K562 (cell line): ENCODE results near the gene SYS1. TPM values are rescaled to one million over a fixed set of nuclear protein-coding genes. Genes with fewer than 3 reads are reported as not detected.

Experiments
- ATAC-seq: fragments of 200-7000 bp; cut with Tn5 transposase; 3 replicates; pipeline ENCODE4 v1.9.1; 2020; ENCODE audit warnings: moderate library complexity
- BruUV-seq: library from RNA; stranded (reverse); fragments of 400-500 nt; replicated peaks from 2 replicates; lab custom pipeline; 2021; lab: Mats Ljungman, UMichigan
- CTCF ChIA-PET: fragments of 300-600 bp; formaldehyde crosslinking; extraction: SDS; loops from one replicate; lab custom pipeline; 2021; ENCODE audit warnings: low intra/inter-chr PET ratio; lab: Yijun Ruan, JAX
- POLR2A ChIA-PET: fragments of 300-600, 350-650 bp; sonication (Branson Sonifier 250); formaldehyde crosslinking; extraction: SDS; loops from one replicate; lab custom pipeline; 2021; ENCODE audit warnings: antibody characterized with exemption, inconsistent platforms; lab: Yijun Ruan, JAX
- DNase-seq, 4 experiments: peaks; one replicate each; pipeline versions ENCODE4 v3.0.0 to v3.0.0-alpha.2; 2011 to 2018; ENCODE audit warnings: low spot score in 3 of 4, mixed read lengths in 3 of 4; ENCODE audit errors: extremely low read depth in 1 of 4
- FAIRE-seq: peaks from 2 replicates; lab custom pipeline; 2011; peaks lifted over from hg19 to GRCh38; lab: Jason Lieb, UNC
- H2AFZ ChIP-seq: 2 replicates; pipeline ENCODE4 v1.6.0; 2011; ENCODE audit warnings: low read depth, low read length, control low read depth, inconsistent platforms
- H3K27ac ChIP-seq: fragments of 200-600 bp; 3 replicates; pipeline ENCODE4 v1.8.0; 2011; ENCODE audit warnings: low read depth, mild to moderate bottlenecking, control low read depth, inconsistent platforms, low read length, moderate library complexity, mixed read lengths; ENCODE audit errors: extremely low read depth
- H3K27me3 ChIP-seq, 2 experiments: fragments of 300-600 bp in 1 of 2; 2 replicates in 1 of 2; 3 replicates in 1 of 2; pipeline versions ENCODE4 v1.6.0 to v1.8.0; 2011; ENCODE audit warnings: inconsistent platforms in 2 of 2, low read length in 2 of 2, mild to moderate bottlenecking in 1 of 2, mixed read lengths in 1 of 2, moderate library complexity in 1 of 2; ENCODE audit not compliant: control insufficient read depth in 2 of 2, insufficient read depth in 2 of 2
- H3K36me3 ChIP-seq: fragments of 300-600 bp; 3 replicates; pipeline ENCODE4 v1.8.0; 2011; ENCODE audit warnings: mild to moderate bottlenecking, low read length, inconsistent platforms; ENCODE audit not compliant: control insufficient read depth, insufficient read depth
- H3K4me1 ChIP-seq, 2 experiments: fragments of 200-600 bp in 1 of 2; replicated peaks in 1 of 2; 2 replicates in 1 of 2; 3 replicates in 1 of 2; pipeline versions ENCODE4 v1.5.1 to v1.8.0; 2011; ENCODE audit warnings: inconsistent platforms in 2 of 2, low read length in 2 of 2, mild to moderate bottlenecking in 1 of 2, mixed read lengths in 1 of 2, moderate library complexity in 1 of 2; ENCODE audit not compliant: control insufficient read depth in 2 of 2, insufficient read depth in 2 of 2
- H3K4me2 ChIP-seq: 2 replicates; pipeline ENCODE4 v1.6.1; 2011; ENCODE audit warnings: low read length, control low read depth, inconsistent platforms, mixed read lengths; ENCODE audit not compliant: insufficient read depth
- H3K4me3 ChIP-seq: fragments of 200-600 bp; sonication (generic), shearing (Covaris generic); 2 replicates; pipeline ENCODE4 v1.5.1; 2016; ENCODE audit warnings: control low read depth, inconsistent platforms
- H3K79me2 ChIP-seq: fragments of 200-600 bp; 3 replicates; pipeline ENCODE4 v1.8.0; 2011; ENCODE audit warnings: low read length, inconsistent platforms; ENCODE audit not compliant: control insufficient read depth, insufficient read depth
- H3K9ac ChIP-seq, 2 experiments: 2 replicates each; pipeline versions ENCODE4 v1.6.0 to v1.6.1; 2011; ENCODE audit warnings: low read depth in 2 of 2, low read length in 2 of 2, control low read depth in 1 of 2, inconsistent platforms in 1 of 2, mild to moderate bottlenecking in 1 of 2, mixed read lengths in 1 of 2; ENCODE audit not compliant: insufficient read depth in 1 of 2
- H3K9me1 ChIP-seq: one replicate; pipeline ENCODE4 v1.6.0; 2011; ENCODE audit warnings: inconsistent platforms, mild to moderate bottlenecking, low read length, moderate library complexity; ENCODE audit not compliant: control insufficient read depth, insufficient read depth
- H3K9me3 ChIP-seq: replicated peaks from 2 replicates; pipeline ENCODE4 v1.5.1; 2011; ENCODE audit warnings: low read depth, low read length, inconsistent platforms; ENCODE audit not compliant: control insufficient read depth, insufficient read depth
- H4K20me1 ChIP-seq: replicated peaks from 2 replicates; pipeline ENCODE4 v1.6.1; 2011; ENCODE audit warnings: low read length, inconsistent platforms, mixed read lengths; ENCODE audit not compliant: control insufficient read depth, insufficient read depth
- CBX3 ChIP-seq, 2 experiments: IDR thresholded peaks; 1 replicate in 1 of 2; 2 replicates in 1 of 2; pipeline ENCODE4 v1.6.1; 2012; ENCODE audit warnings: inconsistent platforms in 2 of 2, low read length in 2 of 2, borderline replicate concordance in 1 of 2, control low read depth in 1 of 2
- E2F6 ChIP-seq, 2 experiments: IDR thresholded peaks; 2 replicates each; pipeline ENCODE4 v1.6.1; 2011; ENCODE audit warnings: borderline replicate concordance in 1 of 2, control low read depth in 1 of 2, low read depth in 1 of 2, low read length in 1 of 2, mild to moderate bottlenecking in 1 of 2, mixed read lengths in 1 of 2, moderate library complexity in 1 of 2; ENCODE audit not compliant: insufficient read depth in 1 of 2, insufficient read length in 1 of 2, poor library complexity in 1 of 2, severe bottlenecking in 1 of 2; ENCODE audit errors: extremely low read depth in 1 of 2
- EHMT2 ChIP-seq: fragments of 450-650 bp; IDR thresholded peaks from 2 replicates; pipeline ENCODE4 v1.6.1; 2018; ENCODE audit warnings: antibody characterized with exemption
- ILF3 ChIP-seq: fragments of 450-650 bp; IDR thresholded peaks from 2 replicates; pipeline ENCODE4 v1.6.1; 2018; ENCODE audit warnings: antibody characterized with exemption, mild to moderate bottlenecking, moderate library complexity, borderline replicate concordance
- NFRKB ChIP-seq: fragments of 450-650 bp; IDR thresholded peaks from 2 replicates; pipeline ENCODE4 v1.6.1; 2016; ENCODE audit warnings: low read depth
- PHB2 ChIP-seq: fragments of 450-650 bp; IDR thresholded peaks from 2 replicates; pipeline ENCODE4 v1.6.1; 2017; ENCODE audit warnings: low read depth
- RFX5 ChIP-seq: IDR thresholded peaks from 2 replicates; pipeline ENCODE4 v1.6.1; 2011; ENCODE audit warnings: low read depth, mild to moderate bottlenecking, improper control_type of control experiment, low read length
- RFX7 ChIP-seq: fragments of 250-450 bp; sonication (Bioruptor Pico); IDR thresholded peaks from 2 replicates; pipeline ENCODE4 v1.5.1; 2021; ENCODE audit warnings: mild to moderate bottlenecking
- SFPQ ChIP-seq: fragments of 200-400 bp; formaldehyde crosslinking; IDR thresholded peaks from 2 replicates; pipeline ENCODE4 v1.6.1; 2017; ENCODE audit warnings: mild to moderate bottlenecking, low read depth, low read length, moderate library complexity
- SIX5 ChIP-seq, 2 experiments: IDR thresholded peaks; 2 replicates each; pipeline ENCODE4 v1.6.1; 2011; ENCODE audit warnings: low read length in 2 of 2, borderline replicate concordance in 1 of 2, low read depth in 1 of 2, mild to moderate bottlenecking in 1 of 2, moderate library complexity in 1 of 2; ENCODE audit not compliant: insufficient read depth in 1 of 2
- YBX1 ChIP-seq: fragments of 450-650 bp; IDR thresholded peaks from 2 replicates; pipeline ENCODE4 v1.7.1; 2016; ENCODE audit warnings: mild to moderate bottlenecking
- ZBTB2 ChIP-seq: fragments of 450-650 bp; IDR thresholded peaks from 2 replicates; pipeline ENCODE4 v1.6.1; 2016; ENCODE audit warnings: antibody characterized with exemption
- ZNF512 ChIP-seq: IDR thresholded peaks from 2 replicates; pipeline ENCODE4 v1.6.1; 2016; ENCODE audit warnings: missing genetic modification characterization, missing compliant biosample characterization
- WGBS: fragments of 100-300 bp; shearing (Covaris generic); methylation state at CpG from one replicate; pipeline ENCODE4 v1.1.6; 2016; ENCODE audit warnings: low coverage, mixed read lengths; ENCODE audit not compliant: insufficient coverage; ENCODE audit errors: missing lambda C conversion rate; 5-methylcytosine and 5-hydroxymethylcytosine counted together
- in situ Hi-C: fragments of 300-500 bp; cut with MboI; formaldehyde crosslinking; loops from 4 replicates; pipeline ENCODE4 v1.15.0; 2018; ENCODE audit warnings: inconsistent platforms, mixed read lengths
- intact Hi-C: fragments of 100-400 bp; cut with micrococcal nuclease; formaldehyde crosslinking; loops from 2 replicates; pipeline ENCODE4 v1.14.2; 2022
- polyA plus RNA-seq, 8 experiments: library from polyadenylated mRNA; depleted of rRNA in 4 of 8; stranded (reverse) in 5 of 8; unstranded in 3 of 8; fragments of >200 nt; fragmentation: Nextera tagmentation in 2 of 8; fragmentation: Illumina TruSeq in 1 of 8; extraction: Ambion mirVana in 2 of 8; extraction: Trizol in 1 of 8; gene quantifications; 2 replicates each; pipeline versions ENCODE4 v1.2.1 to v1.2.3, GENCODE V29; 2011 to 2014; ENCODE audit warnings: inconsistent platforms in 1 of 8, missing spikeins in 1 of 8
- total RNA-seq, 7 experiments: library from RNA; depleted of rRNA in 6 of 7; stranded (reverse); fragments of >200 nt in 6 of 7; fragmentation: Illumina TruSeq in 2 of 7; extraction: Trizol in 2 of 7; gene quantifications; 2 replicates each; pipeline versions ENCODE4 v1.2.1 to v1.2.3, GENCODE V29; 2011 to 2021; ENCODE audit warnings: low replicate concordance in 1 of 7

SYS1 gene
- total and polyA plus RNA-seq, 9 of the 15 experiments (the other 6 are each of a cell fraction or from before 2014, with no cell fraction given) = 11.1 to 25.2 (median 17.5) TPM

- BruUV-seq = no TSS peak
- Histone ChIP-seq H3K4me1 (peaks cover 0 to 5% of the 10 kb centered on the region in 2 experiments; a peak in 1 of 5 replicates), H3K9me1 (peaks cover 3% of the 10 kb centered on the region), H3K27me3 (no peaks in the 10 kb centered on the region), H4K20me1 (no peaks in the 10 kb centered on the region), H3K4me3 (no peak overlapping the region), H2AFZ (no peak overlapping the region), H3K36me3 (peaks cover 21% of the 10 kb centered on the region; the same call in 2 of the 3 replicates), H3K9me3 (no peaks in the 10 kb centered on the region), H3K79me2 (no peaks in the 10 kb centered on the region), H3K9ac (no peak overlapping the region), H3K4me2 (no peak overlapping the region), H3K27ac (no peak overlapping the region)
- CTCF ChIA-PET = no interaction called here
- intact Hi-C loops (no loop called here), in situ Hi-C loops (no loop called here)
- DNase-seq = no peak
- ATAC-seq = no peak
- WGBS = 85% methylated on average over 4 of the region's 4 CpGs
- no peak for FAIRE-seq
- POLR2A ChIA-PET = interaction anchor here (0.9 kb wide), 1 partner anchor 19 kb away, joined by 4 read pairs; no protein-coding TSS in a partner anchor
- TF ChIP-seq SFPQ (no peak), YBX1 (no peak), RFX7 (CRISPR knock-in tag) (no peak), CBX3 (IDR thresholded peaks at IDR 0.05; ENCODE audit: borderline replicate concordance in 1 of 2, low read length in 2 of 2) (no peak), PHB2 (no peak), NFRKB (no peak), ZBTB2 (no peak), RFX5 (no peak), ZNF512 (tag) (no peak), EHMT2 (no peak), E2F6 (IDR thresholded peaks at IDR 0.05; ENCODE audit: borderline replicate concordance in 1 of 2, extremely low read depth in 1 of 2, insufficient read depth in 1 of 2, insufficient read length in 1 of 2, low read depth in 1 of 2, low read length in 1 of 2, poor library complexity in 1 of 2, severe bottlenecking in 1 of 2) (no peak), SIX5 (IDR thresholded peaks at IDR 0.05; ENCODE audit: borderline replicate concordance in 1 of 2, insufficient read depth in 1 of 2, low read depth in 1 of 2, low read length in 2 of 2) (no peak), ILF3 (no peak)
Observed at GRCh38 chr20:45328451-45328850, 34.5 kb upstream of the SYS1 start.
